ENCODE measurements around the gene VPS13D.

Gene VPS13D

GRCh38 chr1:12356004-12356890 is 126.4 kb downstream of the VPS13D start:
- peaks cover 40% of the 10 kb centered on the region for H3K36me3 Mint-ChIP-seq (ENCODE audit: insufficient read depth)
- no peaks in the 10 kb centered on the region for H3K4me1 Mint-ChIP-seq
- no peak for DNase-seq (ENCODE audit: low spot score in 2 of 2)
- H3K4me3 Mint-ChIP-seq = no peak overlapping the region
- no peak overlapping the region for H3K27ac Mint-ChIP-seq (ENCODE audit: low read depth)
- no peaks in the 10 kb centered on the region for H3K9me3 Mint-ChIP-seq
- H3K27me3 Mint-ChIP-seq = no peaks in the 10 kb centered on the region
- no peak for ATAC-seq (replicated peaks; ENCODE audit: extremely low read depth, poor library complexity, severe bottlenecking)

- no peak overlapping the region for H3K4me3 Mint-ChIP-seq
- peak overlapping the region; percentile 8 for H3K27ac Mint-ChIP-seq (ENCODE audit: low read depth)
- H3K36me3 Mint-ChIP-seq (ENCODE audit: insufficient read depth) = peaks cover 48% of the 10 kb centered on the region
- no peaks in the 10 kb centered on the region for H3K9me3 Mint-ChIP-seq
- ATAC-seq (replicated peaks; ENCODE audit: extremely low read depth, poor library complexity, severe bottlenecking) (no peak), DNase-seq (ENCODE audit: low spot score in 2 of 2) (no peak)
- H3K4me1 Mint-ChIP-seq = no peaks in the 10 kb centered on the region
- H3K27me3 Mint-ChIP-seq = no peaks in the 10 kb centered on the region
These were observed 128.7 kb downstream of the VPS13D start for GRCh38 chr1:12358499-12358898.

- H3K4me1 Mint-ChIP-seq = peaks cover 4% of the 10 kb centered on the region
These were observed 129.7 kb downstream of the VPS13D start for GRCh38 chr1:12359359-12360133.

GRCh38 chr1:12368646-12369045 is 138.8 kb downstream of the VPS13D start:
- H3K27ac Mint-ChIP-seq (ENCODE audit: low read depth) = no peak overlapping the region
- H3K36me3 Mint-ChIP-seq (ENCODE audit: insufficient read depth) = peaks cover 30% of the 10 kb centered on the region
- no peaks in the 10 kb centered on the region for H3K9me3 Mint-ChIP-seq
- H3K4me3 Mint-ChIP-seq = no peak overlapping the region
- no peaks in the 10 kb centered on the region for H3K27me3 Mint-ChIP-seq
- ATAC-seq (replicated peaks; ENCODE audit: extremely low read depth, poor library complexity, severe bottlenecking) (no peak), DNase-seq (ENCODE audit: low spot score in 2 of 2) (no peak)
- H3K4me1 Mint-ChIP-seq = peaks cover 9% of the 10 kb centered on the region

More at GRCh38 chr1:12359359-12360133, 129.7 kb downstream of the VPS13D start:
- ATAC-seq (replicated peaks; ENCODE audit: extremely low read depth, poor library complexity, severe bottlenecking) = no peak
- no peaks in the 10 kb centered on the region for H3K9me3 Mint-ChIP-seq
- H3K27me3 Mint-ChIP-seq = no peaks in the 10 kb centered on the region
- peaks cover 51% of the 10 kb centered on the region for H3K36me3 Mint-ChIP-seq (ENCODE audit: insufficient read depth)
- H3K4me3 Mint-ChIP-seq = no peak overlapping the region
- H3K27ac Mint-ChIP-seq (ENCODE audit: low read depth) = peak overlapping the region; percentile 8
- DNase-seq (ENCODE audit: low spot score in 2 of 2) = no peak

GRCh38 chr1:12369258-12369657 is 139.4 kb downstream of the VPS13D start:
- Mint-ChIP-seq H3K27me3 (no peaks in the 10 kb centered on the region), H3K4me3 (no peak overlapping the region), H3K9me3 (no peaks in the 10 kb centered on the region), H3K27ac (ENCODE audit: low read depth) (no peak overlapping the region), H3K36me3 (ENCODE audit: insufficient read depth) (peaks cover 29% of the 10 kb centered on the region), H3K4me1 (peaks cover 8% of the 10 kb centered on the region)
- no peak for DNase-seq (ENCODE audit: low spot score in 2 of 2)
- no peak for ATAC-seq (replicated peaks; ENCODE audit: extremely low read depth, poor library complexity, severe bottlenecking)

- H3K9me3 Mint-ChIP-seq = no peaks in the 10 kb centered on the region
- H3K4me1 Mint-ChIP-seq = no peaks in the 10 kb centered on the region
- no peak overlapping the region for H3K4me3 Mint-ChIP-seq
- no peak overlapping the region for H3K27ac Mint-ChIP-seq (ENCODE audit: low read depth)
- peaks cover 26% of the 10 kb centered on the region for H3K36me3 Mint-ChIP-seq (ENCODE audit: insufficient read depth)
- DNase-seq (ENCODE audit: low spot score in 2 of 2) = no peak
- H3K27me3 Mint-ChIP-seq = no peaks in the 10 kb centered on the region
- ATAC-seq (replicated peaks; ENCODE audit: extremely low read depth, poor library complexity, severe bottlenecking) = no peak
These were observed 140.6 kb downstream of the VPS13D start for GRCh38 chr1:12370333-12370975.

GRCh38 chr1:12371053-12371452 is 141.2 kb downstream of the VPS13D start:
- Mint-ChIP-seq H3K4me1 (no peaks in the 10 kb centered on the region), H3K27me3 (no peaks in the 10 kb centered on the region), H3K4me3 (no peak overlapping the region), H3K9me3 (no peaks in the 10 kb centered on the region), H3K27ac (ENCODE audit: low read depth) (no peak overlapping the region), H3K36me3 (ENCODE audit: insufficient read depth) (peaks cover 26% of the 10 kb centered on the region)
- ATAC-seq (replicated peaks; ENCODE audit: extremely low read depth, poor library complexity, severe bottlenecking) = no peak
- DNase-seq (ENCODE audit: low spot score in 2 of 2) = no peak

- H3K27ac Mint-ChIP-seq (ENCODE audit: low read depth) = no peak overlapping the region
- H3K9me3 Mint-ChIP-seq = no peaks in the 10 kb centered on the region
- no peak overlapping the region for H3K4me3 Mint-ChIP-seq
- H3K27me3 Mint-ChIP-seq = no peaks in the 10 kb centered on the region
- DNase-seq (ENCODE audit: low spot score in 2 of 2) (no peak), ATAC-seq (replicated peaks; ENCODE audit: extremely low read depth, poor library complexity, severe bottlenecking) (no peak)
- H3K4me1 Mint-ChIP-seq = no peaks in the 10 kb centered on the region
- peaks cover 31% of the 10 kb centered on the region for H3K36me3 Mint-ChIP-seq (ENCODE audit: insufficient read depth)
These were observed 142.3 kb downstream of the VPS13D start for GRCh38 chr1:12372180-12372579.

GRCh38 chr1:12372761-12373160 is 142.9 kb downstream of the VPS13D start:
- Mint-ChIP-seq H3K9me3 (no peaks in the 10 kb centered on the region), H3K27me3 (no peaks in the 10 kb centered on the region), H3K4me3 (no peak overlapping the region), H3K4me1 (no peaks in the 10 kb centered on the region), H3K27ac (ENCODE audit: low read depth) (no peak overlapping the region), H3K36me3 (ENCODE audit: insufficient read depth) (peaks cover 29% of the 10 kb centered on the region)
- DNase-seq (ENCODE audit: low spot score in 2 of 2) (no peak), ATAC-seq (replicated peaks; ENCODE audit: extremely low read depth, poor library complexity, severe bottlenecking) (no peak)

- Mint-ChIP-seq H3K36me3 (ENCODE audit: insufficient read depth) (peaks cover 32% of the 10 kb centered on the region), H3K27ac (ENCODE audit: low read depth) (no peak overlapping the region), H3K4me3 (no peak overlapping the region), H3K27me3 (no peaks in the 10 kb centered on the region), H3K4me1 (no peaks in the 10 kb centered on the region), H3K9me3 (no peaks in the 10 kb centered on the region)
- DNase-seq (ENCODE audit: low spot score in 2 of 2) (no peak), ATAC-seq (replicated peaks; ENCODE audit: extremely low read depth, poor library complexity, severe bottlenecking) (no peak)
These were observed 145.5 kb downstream of the VPS13D start for GRCh38 chr1:12375133-12375829.

GRCh38 chr1:12376236-12377045 is 146.6 kb downstream of the VPS13D start:
- no peaks in the 10 kb centered on the region for H3K27me3 Mint-ChIP-seq
- DNase-seq (ENCODE audit: low spot score in 2 of 2) (no peak), ATAC-seq (replicated peaks; ENCODE audit: extremely low read depth, poor library complexity, severe bottlenecking) (no peak)
- H3K36me3 Mint-ChIP-seq (ENCODE audit: insufficient read depth) = peaks cover 34% of the 10 kb centered on the region
- H3K27ac Mint-ChIP-seq (ENCODE audit: low read depth) = no peak overlapping the region
- peaks cover 1% of the 10 kb centered on the region for H3K4me1 Mint-ChIP-seq
- H3K9me3 Mint-ChIP-seq = no peaks in the 10 kb centered on the region
- no peak overlapping the region for H3K4me3 Mint-ChIP-seq
